ENCODE results near the gene PAFAH1B1.

- TF ChIP-seq EZH2phosphoT487 (IDR thresholded peaks at IDR 0.05; ENCODE audit: unreplicated experiment) (no peak), REST (IDR thresholded peaks at IDR 0.05; ENCODE audit: unreplicated experiment) (no peak), CTCF (conservative IDR thresholded peaks at IDR 0.05; ENCODE audit: low read depth in 2 of 2) (no peak), JUNB (IDR thresholded peaks at IDR 0.05; ENCODE audit: unreplicated experiment) (no peak), POLR2AphosphoS5 (IDR thresholded peaks at IDR 0.05; ENCODE audit: low read depth) (no peak), EZH2 (IDR thresholded peaks at IDR 0.05; ENCODE audit: low read depth, unreplicated experiment) (no peak), CREB1 (CRISPR knock-in tag; IDR thresholded peaks at IDR 0.05; ENCODE audit: low read depth) (no peak), ZNF331 (CRISPR knock-in tag; IDR thresholded peaks at IDR 0.05; ENCODE audit: low read depth) (no peak), ETS1 (IDR thresholded peaks at IDR 0.05) (no peak), NANOG (IDR thresholded peaks at IDR 0.05; ENCODE audit: borderline replicate concordance) (no peak), STAT1 (IDR thresholded peaks at IDR 0.05; ENCODE audit: unreplicated experiment) (no peak), ZNF114 (CRISPR knock-in tag; IDR thresholded peaks at IDR 0.05) (no peak)
Observed at GRCh38 chr17:2655546-2655945, 62.1 kb downstream of the PAFAH1B1 start.

All from GM23338 (cell line).